HG02885 (cell line): ENCODE results near the gene AGTPBP1.
"Not testable (repeated sequence)": the region's sequence is repeated elsewhere in the genome, so short reads cannot be mapped to it uniquely, and the experiment has no call there.

Source experiments
- ATAC-seq: cut with Tn5 transposase; IDR thresholded peaks from one replicate; pipeline ENCODE4 v1.9.1; 2021; ENCODE audit warnings: mild to moderate bottlenecking; ENCODE audit not compliant: unreplicated experiment, poor library complexity

The AGTPBP1 gene, protein sequence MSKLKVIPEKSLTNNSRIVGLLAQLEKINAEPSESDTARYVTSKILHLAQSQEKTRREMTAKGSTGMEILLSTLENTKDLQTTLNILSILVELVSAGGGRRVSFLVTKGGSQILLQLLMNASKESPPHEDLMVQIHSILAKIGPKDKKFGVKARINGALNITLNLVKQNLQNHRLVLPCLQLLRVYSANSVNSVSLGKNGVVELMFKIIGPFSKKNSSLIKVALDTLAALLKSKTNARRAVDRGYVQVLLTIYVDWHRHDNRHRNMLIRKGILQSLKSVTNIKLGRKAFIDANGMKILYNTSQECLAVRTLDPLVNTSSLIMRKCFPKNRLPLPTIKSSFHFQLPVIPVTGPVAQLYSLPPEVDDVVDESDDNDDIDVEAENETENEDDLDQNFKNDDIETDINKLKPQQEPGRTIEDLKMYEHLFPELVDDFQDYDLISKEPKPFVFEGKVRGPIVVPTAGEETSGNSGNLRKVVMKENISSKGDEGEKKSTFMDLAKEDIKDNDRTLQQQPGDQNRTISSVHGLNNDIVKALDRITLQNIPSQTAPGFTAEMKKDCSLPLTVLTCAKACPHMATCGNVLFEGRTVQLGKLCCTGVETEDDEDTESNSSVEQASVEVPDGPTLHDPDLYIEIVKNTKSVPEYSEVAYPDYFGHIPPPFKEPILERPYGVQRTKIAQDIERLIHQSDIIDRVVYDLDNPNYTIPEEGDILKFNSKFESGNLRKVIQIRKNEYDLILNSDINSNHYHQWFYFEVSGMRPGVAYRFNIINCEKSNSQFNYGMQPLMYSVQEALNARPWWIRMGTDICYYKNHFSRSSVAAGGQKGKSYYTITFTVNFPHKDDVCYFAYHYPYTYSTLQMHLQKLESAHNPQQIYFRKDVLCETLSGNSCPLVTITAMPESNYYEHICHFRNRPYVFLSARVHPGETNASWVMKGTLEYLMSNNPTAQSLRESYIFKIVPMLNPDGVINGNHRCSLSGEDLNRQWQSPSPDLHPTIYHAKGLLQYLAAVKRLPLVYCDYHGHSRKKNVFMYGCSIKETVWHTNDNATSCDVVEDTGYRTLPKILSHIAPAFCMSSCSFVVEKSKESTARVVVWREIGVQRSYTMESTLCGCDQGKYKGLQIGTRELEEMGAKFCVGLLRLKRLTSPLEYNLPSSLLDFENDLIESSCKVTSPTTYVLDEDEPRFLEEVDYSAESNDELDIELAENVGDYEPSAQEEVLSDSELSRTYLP

DNA sequence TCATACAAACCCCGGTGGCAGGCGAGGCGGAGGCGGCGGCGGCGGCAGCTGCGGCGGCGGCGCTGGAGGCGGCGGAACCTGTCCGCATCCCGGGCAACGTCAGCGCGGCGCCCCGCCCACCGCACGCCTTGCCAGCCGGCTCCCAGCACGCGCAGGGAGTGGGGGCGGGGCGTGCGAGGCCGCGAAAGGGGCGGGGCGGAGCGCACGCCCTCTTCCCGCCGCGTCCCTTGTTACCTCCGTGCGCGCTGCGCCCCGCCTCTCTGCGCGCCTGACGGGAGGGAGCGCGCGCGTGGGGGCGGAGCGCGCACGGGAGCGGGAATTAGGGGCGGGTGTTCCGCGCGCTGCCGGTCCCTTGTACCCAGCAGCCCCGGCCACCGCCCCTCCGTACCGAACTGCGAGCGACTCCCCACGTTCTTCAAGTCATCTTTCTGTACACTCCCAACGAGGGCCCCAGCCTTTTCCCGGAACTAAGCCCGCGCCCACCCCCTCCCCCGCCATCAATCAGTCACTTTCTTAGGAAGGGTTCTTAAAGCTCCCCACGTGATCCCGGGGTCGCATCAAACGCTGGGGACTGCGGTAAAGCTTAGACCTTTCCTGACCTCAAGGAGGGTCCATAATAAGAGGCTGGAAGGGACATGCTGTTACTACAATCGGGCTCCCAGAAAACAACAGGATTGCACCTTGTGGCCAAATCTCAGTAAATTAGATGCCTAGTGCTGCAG is at the start of gene AGTPBP1:
AGTPBP1 (minus strand) TSS at position 80 of the 722 bp plus-strand sequence. CDS start 29,421 bp downstream, outside the sequence.
- peak; percentile 82 for ATAC-seq

DNA sequence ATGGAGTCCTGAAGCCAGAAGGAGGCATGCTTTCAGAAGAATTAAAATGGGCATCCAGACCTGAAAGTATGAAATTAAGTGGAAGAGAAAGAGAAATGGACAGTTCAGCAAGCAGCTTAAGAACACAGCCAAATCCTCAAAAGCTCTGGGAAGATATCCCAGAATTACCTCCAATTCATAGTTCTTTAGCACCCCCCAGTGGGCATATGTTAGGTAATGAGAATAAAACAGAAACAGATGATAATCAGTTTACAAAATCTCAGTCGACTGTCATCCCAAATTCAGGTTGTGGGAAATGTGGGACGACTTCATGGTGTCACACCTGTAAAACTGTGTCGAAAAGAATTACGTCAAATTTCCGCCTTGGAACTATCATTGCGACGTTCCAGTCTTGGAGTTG is 44.4 kb upstream of the AGTPBP1 start:
- not testable (repeated sequence) for ATAC-seq

DNA sequence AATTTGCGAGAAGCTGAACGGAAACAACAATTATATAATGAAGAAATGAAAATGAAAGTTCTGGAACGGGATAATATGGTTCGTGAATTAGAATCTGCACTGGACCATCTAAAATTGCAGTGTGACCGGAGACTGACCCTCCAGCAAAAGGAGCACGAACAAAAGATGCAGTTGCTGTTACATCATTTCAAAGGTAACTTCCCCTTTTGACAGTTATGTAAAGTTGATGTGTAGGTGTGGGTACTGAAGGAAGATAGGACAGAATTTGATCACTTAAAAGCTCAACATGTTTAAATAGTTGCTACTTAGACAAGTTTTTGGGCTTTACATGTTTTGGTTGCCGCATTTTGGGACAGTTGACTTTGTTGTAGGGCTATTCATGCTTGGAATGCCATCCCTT is 32.1 kb upstream of the AGTPBP1 start:
- ATAC-seq, result peak; percentile 52

DNA sequence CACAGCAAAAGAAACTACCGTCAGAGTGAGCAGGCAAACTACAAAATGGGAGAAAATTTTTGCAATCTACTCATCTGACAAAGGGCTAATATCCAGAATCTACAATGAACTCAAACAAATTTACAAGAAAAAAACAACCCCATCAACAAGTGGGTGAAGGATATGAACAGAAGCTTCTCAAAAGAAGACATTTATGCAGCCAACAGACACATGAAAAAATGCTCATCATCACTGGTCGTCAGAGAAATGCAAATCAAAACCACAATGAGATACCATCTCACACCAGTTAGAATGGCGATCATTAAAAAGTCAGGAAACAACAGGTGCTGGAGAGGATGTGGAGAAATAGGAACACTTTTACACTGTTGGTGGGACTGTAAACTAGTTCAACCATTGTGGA is 20.0 kb upstream of the AGTPBP1 start:
- ATAC-seq, result not testable (repeated sequence)

DNA sequence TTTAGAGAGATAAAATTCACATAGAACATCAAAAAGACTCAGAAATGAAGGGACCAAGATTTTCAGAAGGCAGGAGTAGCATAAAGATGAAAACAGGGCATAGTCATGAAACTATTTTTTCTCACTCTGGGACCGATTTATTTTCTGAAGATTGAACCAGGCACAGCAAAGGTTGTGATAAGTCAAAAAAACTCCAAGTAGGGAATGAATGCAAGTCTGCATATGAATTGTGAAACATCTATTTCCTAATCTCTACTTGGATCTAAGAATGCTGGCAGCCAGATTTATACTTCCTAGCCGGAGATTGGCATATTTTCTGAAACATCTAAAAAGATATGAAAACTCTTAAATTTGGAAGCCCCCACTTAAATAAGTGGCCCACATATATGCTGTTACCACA is 16.0 kb upstream of the AGTPBP1 start:
- not testable (repeated sequence) for ATAC-seq

GRCh38 chr9:85756216-85756615 is 14.5 kb upstream of the AGTPBP1 start:
- ATAC-seq, result not testable (repeated sequence)

- no peak for ATAC-seq
Measured at GRCh38 chr9:85746309-85746708, 4.6 kb upstream of the AGTPBP1 start.

DNA sequence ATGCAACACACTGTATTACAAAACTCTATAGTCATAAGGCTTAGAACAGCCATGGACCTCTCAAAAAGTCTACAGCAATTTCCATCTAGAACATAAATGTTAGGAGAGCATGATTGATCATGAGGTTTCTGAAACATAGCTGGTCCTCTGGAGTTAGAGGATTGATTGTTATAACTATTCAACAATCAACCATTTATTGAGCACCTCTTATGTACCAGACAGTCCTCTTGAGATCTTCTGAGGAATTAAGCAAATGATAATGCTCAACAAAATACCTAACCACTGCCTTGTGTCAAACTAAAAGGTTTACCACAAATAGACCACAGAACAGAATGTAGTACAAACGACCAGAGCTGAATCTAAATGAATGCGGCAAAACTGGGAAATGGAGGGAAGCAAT is 3.4 kb upstream of the AGTPBP1 start:
- ATAC-seq, result no peak

- ATAC-seq, result no peak
Measured at GRCh38 chr9:85744480-85744879, 2.7 kb upstream of the AGTPBP1 start.

DNA sequence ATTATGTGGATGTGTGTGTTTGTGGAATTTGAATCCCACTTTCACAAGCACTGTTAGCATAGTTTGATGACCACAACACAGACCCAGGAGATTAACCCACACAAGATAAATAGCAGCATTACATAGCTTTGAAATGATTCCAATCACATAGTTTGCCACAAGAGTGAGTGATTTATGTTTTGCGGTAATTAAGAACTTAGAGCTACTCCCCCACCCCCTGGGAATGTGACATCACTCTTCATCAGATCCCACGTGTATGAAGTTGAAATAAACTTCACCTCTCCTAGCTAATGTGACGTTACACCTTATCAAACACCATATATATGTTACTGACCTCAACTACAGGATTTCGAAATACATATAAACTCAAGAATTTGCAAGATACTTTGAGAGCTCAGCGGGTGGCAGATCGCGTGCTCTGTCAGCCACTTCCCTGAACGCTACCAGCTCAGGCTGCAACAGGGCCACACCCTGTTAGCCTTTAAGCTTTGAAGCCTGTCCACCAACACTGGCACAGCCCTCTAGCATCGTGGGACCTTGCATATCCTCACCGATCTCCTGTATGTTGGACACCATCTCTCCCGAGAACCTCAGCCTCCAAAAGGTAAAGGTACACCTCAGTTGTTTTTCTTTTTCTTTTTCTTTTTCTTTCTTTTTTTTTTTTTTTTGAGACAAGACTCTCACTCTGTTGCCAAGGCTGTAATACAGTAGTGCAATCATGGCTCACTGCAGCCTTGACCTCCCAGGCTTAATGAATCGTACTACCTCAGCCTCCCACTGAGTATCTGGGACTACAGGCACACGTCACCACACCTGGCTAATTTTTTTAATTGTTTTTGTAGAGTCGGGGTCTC is 1.7 kb upstream of the AGTPBP1 start:
- no peak for ATAC-seq

GRCh38 chr9:85742597-85742936 is 813 bp upstream of the AGTPBP1 start:
- no peak for ATAC-seq

DNA sequence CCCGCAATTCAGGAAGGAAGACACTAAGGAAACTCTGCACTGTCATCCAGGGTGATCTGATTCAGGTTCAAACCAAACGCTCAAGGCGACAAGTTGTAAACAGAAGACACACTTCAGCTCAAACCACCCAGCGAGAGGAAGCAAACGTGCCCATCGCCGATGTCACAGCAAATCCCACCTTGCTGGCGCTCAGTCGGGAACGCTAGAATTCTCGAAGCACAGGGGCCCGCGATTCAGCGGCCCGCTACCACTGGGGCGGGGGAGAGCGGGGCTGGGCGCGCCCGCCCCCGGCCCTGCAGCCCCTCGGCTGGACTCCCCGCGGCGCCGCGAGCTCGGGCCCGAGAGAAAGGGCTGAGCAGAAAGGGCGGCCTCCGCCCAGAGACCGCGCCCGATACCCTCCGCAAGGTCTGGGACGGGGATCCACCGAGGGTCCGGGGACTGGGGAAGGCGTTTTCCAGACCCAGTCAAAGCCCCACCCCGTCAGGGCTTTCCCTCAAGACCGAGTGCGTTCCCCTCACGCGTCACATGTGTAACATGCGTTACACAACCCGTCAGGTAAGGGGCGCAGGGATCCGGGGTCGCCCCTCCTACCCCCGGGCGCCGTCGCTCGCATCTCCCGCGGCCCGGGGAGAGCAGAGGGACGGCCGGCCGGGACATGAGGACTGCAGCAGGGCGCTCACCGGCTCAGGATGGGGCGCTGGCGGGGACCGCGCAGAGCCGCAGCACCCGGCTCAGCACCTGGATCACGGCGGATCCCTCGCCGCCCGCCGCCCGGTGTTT is 469 bp downstream of the AGTPBP1 start:
- peak; percentile 49 for ATAC-seq

GRCh38 chr9:85740787-85741094 is 1.0 kb downstream of the AGTPBP1 start:
- ATAC-seq, result no peak

DNA sequence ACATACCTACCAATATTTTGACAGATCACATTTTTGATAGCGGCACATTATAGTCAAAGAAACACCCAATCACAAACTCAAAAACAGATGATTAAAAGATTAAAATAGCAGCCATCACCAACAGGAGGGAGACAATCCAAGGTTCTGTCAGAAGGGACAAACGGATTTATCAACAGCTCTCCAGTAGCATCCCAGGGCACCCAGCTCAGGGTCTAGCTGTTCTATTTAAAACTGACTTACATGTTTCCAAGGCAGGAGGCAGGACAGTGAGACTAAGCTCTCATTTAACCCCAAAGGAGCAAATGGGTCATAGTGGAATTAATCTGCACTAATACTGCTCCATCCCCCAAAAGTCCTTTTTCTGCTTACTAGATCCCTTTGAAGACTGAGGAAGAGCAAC is 3.2 kb downstream of the AGTPBP1 start:
- ATAC-seq, result no peak

- ATAC-seq, result no peak
Measured at GRCh38 chr9:85737671-85738070, 4.1 kb downstream of the AGTPBP1 start.

- no peak for ATAC-seq
Measured at GRCh38 chr9:85730916-85731630, 10.7 kb downstream of the AGTPBP1 start.

- no peak for ATAC-seq
Measured at GRCh38 chr9:85729882-85730281, 11.9 kb downstream of the AGTPBP1 start.

- ATAC-seq, result no peak
Measured at GRCh38 chr9:85727500-85727899, 14.3 kb downstream of the AGTPBP1 start.
